ENCODE results near the gene CPA2.

- no peak for TF ChIP-seq CTCF (IDR thresholded peaks at IDR 0.05; ENCODE audit: poor library complexity)
- no peak for TF ChIP-seq EZH2 (IDR thresholded peaks at IDR 0.05; ENCODE audit: borderline replicate concordance)
- TF ChIP-seq EZH2phosphoT487 (IDR thresholded peaks at IDR 0.05; ENCODE audit: low read depth, severe bottlenecking, unreplicated experiment): no peak
These were observed 5.9 kb downstream of the CPA2 start for GRCh38 chr7:130272381-130273080.

Measured in hepatocyte (in vitro differentiated cells).